ENCODE measurements around the gene SH2D5. TPM values are rescaled to one million over a fixed set of nuclear protein-coding genes. Genes with fewer than 3 reads are reported as not detected.

Gene SH2D5
- polyA plus RNA-seq, 2 of the 4 experiments (the other 2 are of a cell fraction) = 3.2 to 7.2 TPM

DNA sequence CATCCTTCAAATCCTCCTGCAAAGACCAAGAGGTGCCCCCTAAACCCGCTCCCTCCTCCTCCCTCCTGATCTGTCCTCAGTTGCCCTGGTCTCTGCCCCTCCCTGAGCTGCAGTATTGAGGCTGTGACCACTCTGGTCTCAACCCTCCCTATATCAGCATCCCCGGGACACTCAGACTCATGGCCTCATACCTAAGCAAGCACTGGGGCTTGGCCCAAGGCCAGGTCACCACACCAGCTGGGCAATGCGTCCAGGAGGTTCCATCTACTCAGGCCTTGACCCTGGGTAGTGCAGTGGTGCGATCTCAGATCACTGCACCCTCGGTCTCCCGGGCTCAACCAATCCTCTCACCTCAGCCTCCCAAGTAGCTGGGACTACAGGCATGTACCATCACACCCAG is 24.4 kb downstream of the SH2D5 start:
- no peak for ATAC-seq
- no peak overlapping the region for H3K4me3 ChIP-seq
- H3K4me2 ChIP-seq = no peak overlapping the region
- ChIA-PET CTCF (interaction anchor here (0.8 to 3.1 kb wide), 3 partner anchors 11 to 50 kb away, joined by 3 to 24 read pairs (median 4); no protein-coding TSS in a partner anchor), POLR2A (no interaction called here)
- H3K4me1 ChIP-seq = no peaks in the 10 kb centered on the region
- FAIRE-seq = no peak
- 86% methylated on average over 2 of the region's 6 CpGs for WGBS (ENCODE audit: missing lambda C conversion rate)
- TF ChIP-seq CHD2 (IDR thresholded peaks at IDR 0.05; ENCODE audit: low read length, partially characterized antibody) (no peak), HOXA7 (CRISPR knock-in tag; IDR thresholded peaks at IDR 0.05) (no peak), RFX5 (IDR thresholded peaks at IDR 0.05) (no peak), HEYL (CRISPR knock-in tag; IDR thresholded peaks at IDR 0.05) (no peak), E2F6 (IDR thresholded peaks at IDR 0.05; ENCODE audit: borderline replicate concordance, low read depth) (no peak), MYC (IDR thresholded peaks at IDR 0.05; ENCODE audit: borderline replicate concordance, low read length) (no peak), RAD21 (conservative IDR thresholded peaks at IDR 0.05 in 1 of 2, IDR thresholded peaks at IDR 0.05 in 1 of 2) (no peak), CEBPB (IDR thresholded peaks at IDR 0.05) (no peak), MAFK (IDR thresholded peaks at IDR 0.05; ENCODE audit: partially characterized antibody) (no peak), CBX2 (IDR thresholded peaks at IDR 0.05; ENCODE audit: borderline replicate concordance, low read depth) (no peak), SMC3 (IDR thresholded peaks at IDR 0.05) (no peak)
- TF ChIP-seq, protein P1, sequence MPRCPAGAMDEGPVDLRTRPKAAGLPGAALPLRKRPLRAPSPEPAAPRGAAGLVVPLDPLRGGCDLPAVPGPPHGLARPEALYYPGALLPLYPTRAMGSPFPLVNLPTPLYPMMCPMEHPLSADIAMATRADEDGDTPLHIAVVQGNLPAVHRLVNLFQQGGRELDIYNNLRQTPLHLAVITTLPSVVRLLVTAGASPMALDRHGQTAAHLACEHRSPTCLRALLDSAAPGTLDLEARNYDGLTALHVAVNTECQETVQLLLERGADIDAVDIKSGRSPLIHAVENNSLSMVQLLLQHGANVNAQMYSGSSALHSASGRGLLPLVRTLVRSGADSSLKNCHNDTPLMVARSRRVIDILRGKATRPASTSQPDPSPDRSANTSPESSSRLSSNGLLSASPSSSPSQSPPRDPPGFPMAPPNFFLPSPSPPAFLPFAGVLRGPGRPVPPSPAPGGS (IDR thresholded peaks at IDR 0.05) = no peak
- no peak for DNase-seq (ENCODE audit: low read depth in 1 of 2, low spot score in 1 of 2)
- H3K27ac ChIP-seq = no peak overlapping the region
- H3K9me3 ChIP-seq = no peaks in the 10 kb centered on the region

DNA sequence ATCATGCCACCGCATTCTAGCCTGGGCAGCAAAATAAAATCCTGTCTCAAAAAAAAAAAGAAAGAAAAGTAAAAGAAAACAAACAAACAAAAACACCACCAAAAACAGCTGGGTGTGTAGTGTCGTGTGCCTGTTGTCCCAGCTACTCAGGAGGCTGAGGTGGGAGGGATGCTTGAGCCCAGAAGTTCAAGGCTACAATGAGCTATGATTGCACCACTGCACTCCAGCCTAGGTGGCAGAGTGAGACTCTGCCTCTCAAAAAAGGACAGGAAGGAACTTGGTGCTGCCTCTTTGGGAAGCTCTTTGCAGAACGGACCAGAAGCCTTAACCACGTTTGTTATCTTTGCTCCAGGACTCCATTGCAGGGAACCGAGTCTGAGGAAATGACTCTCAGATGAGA is 25.7 kb downstream of the SH2D5 start:
- WGBS (ENCODE audit: missing lambda C conversion rate) = 58% methylated on average over 5 of the region's 5 CpGs
- CTCF ChIA-PET = interaction anchor here (1.3 to 3.1 kb wide), 2 partner anchors 9 to 51 kb away, joined by 4 to 24 read pairs; no protein-coding TSS in a partner anchor
- POLR2A ChIA-PET = no interaction called here
- ATAC-seq = no peak
- TF ChIP-seq RNF2 (IDR thresholded peaks at IDR 0.05; ENCODE audit: borderline replicate concordance, low read depth) (no peak), ZNF302 (CRISPR knock-in tag; IDR thresholded peaks at IDR 0.05) (no peak), E2F6 (IDR thresholded peaks at IDR 0.05; ENCODE audit: borderline replicate concordance, low read depth) (no peak), RARB (CRISPR knock-in tag; IDR thresholded peaks at IDR 0.05) (no peak), CEBPB (IDR thresholded peaks at IDR 0.05) (no peak), HOXB5 (CRISPR knock-in tag; IDR thresholded peaks at IDR 0.05) (no peak), HOXA7 (CRISPR knock-in tag; IDR thresholded peaks at IDR 0.05) (no peak), HEYL (CRISPR knock-in tag; IDR thresholded peaks at IDR 0.05) (no peak), POLR2A (IDR thresholded peaks at IDR 0.05; ENCODE audit: low read length) (no peak), MYC (IDR thresholded peaks at IDR 0.05; ENCODE audit: borderline replicate concordance, low read length) (no peak)
- TF ChIP-seq, protein P2, sequence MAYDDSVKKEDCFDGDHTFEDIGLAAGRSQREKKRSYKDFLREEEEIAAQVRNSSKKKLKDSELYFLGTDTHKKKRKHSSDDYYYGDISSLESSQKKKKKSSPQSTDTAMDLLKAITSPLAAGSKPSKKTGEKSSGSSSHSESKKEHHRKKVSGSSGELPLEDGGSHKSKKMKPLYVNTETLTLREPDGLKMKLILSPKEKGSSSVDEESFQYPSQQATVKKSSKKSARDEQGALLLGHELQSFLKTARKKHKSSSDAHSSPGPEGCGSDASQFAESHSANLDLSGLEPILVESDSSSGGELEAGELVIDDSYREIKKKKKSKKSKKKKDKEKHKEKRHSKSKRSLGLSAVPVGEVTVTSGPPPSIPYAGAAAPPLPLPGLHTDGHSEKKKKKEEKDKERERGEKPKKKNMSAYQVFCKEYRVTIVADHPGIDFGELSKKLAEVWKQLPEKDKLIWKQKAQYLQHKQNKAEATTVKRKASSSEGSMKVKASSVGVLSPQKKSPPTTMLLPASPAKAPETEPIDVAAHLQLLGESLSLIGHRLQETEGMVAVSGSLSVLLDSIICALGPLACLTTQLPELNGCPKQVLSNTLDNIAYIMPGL (CRISPR knock-in tag; IDR thresholded peaks at IDR 0.05; ENCODE audit: borderline replicate concordance) = no peak
- TF ChIP-seq, protein P3, sequence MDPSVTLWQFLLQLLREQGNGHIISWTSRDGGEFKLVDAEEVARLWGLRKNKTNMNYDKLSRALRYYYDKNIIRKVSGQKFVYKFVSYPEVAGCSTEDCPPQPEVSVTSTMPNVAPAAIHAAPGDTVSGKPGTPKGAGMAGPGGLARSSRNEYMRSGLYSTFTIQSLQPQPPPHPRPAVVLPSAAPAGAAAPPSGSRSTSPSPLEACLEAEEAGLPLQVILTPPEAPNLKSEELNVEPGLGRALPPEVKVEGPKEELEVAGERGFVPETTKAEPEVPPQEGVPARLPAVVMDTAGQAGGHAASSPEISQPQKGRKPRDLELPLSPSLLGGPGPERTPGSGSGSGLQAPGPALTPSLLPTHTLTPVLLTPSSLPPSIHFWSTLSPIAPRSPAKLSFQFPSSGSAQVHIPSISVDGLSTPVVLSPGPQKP (IDR thresholded peaks at IDR 0.05; ENCODE audit: low read depth, low read length) = no peak
- Histone ChIP-seq H3K4me2 (no peak overlapping the region), H3K27ac (no peak overlapping the region), H3K4me1 (no peaks in the 10 kb centered on the region), H3K9me3 (no peaks in the 10 kb centered on the region), H3K4me3 (no peak overlapping the region)
- DNase-seq (ENCODE audit: low read depth in 1 of 2, low spot score in 1 of 2) = no peak
- FAIRE-seq = no peak

All from A549 (cell line).